K562 (cell line): ENCODE results near the gene HP. TPM values are rescaled to one million over a fixed set of nuclear protein-coding genes. Genes with fewer than 3 reads are reported as not detected.

Source experiments
- ARID2 ChIP-seq: fragments of 450-650 bp; IDR thresholded peaks from 2 replicates; pipeline ENCODE4 v1.6.1; 2017; ENCODE audit warnings: antibody characterized with exemption, mild to moderate bottlenecking
- ATF1 ChIP-seq, 2 experiments: fragments of 450-650 bp in 1 of 2; IDR thresholded peaks; 2 replicates each; pipeline ENCODE4 v1.6.1; 2016; ENCODE audit warnings: missing compliant biosample characterization in 1 of 2, missing genetic modification characterization in 1 of 2
- ATF3 ChIP-seq, 2 experiments: fragments of 450-650 bp in 1 of 2; sonication (generic) in 1 of 2; formaldehyde crosslinking in 1 of 2; IDR thresholded peaks in 1 of 2; conservative IDR thresholded peaks in 1 of 2; 2 replicates each; pipeline versions ENCODE4 v1.6.1 to v1.8.1; 2016 to 2023; ENCODE audit warnings: mild to moderate bottlenecking in 2 of 2, moderate library complexity in 2 of 2, inconsistent platforms in 1 of 2, missing genetic modification reagents in 1 of 2
- BRD4 ChIP-seq: fragments of 200-600 bp; sonication (generic); IDR thresholded peaks from 2 replicates; pipeline ENCODE4 v1.6.1; 2017; ENCODE audit warnings: inconsistent platforms
- CCAR2 ChIP-seq: fragments of 200-400 bp; formaldehyde crosslinking; IDR thresholded peaks from 2 replicates; pipeline ENCODE4 v1.6.1; 2017; ENCODE audit warnings: mild to moderate bottlenecking, low read depth, low read length
- COPS2 ChIP-seq: fragments of 450-650 bp; conservative IDR thresholded peaks from 2 replicates; pipeline ENCODE4 v1.6.1; 2016; ENCODE audit warnings: mild to moderate bottlenecking, moderate library complexity
- CREM ChIP-seq: IDR thresholded peaks from 2 replicates; pipeline ENCODE4 v1.6.1; 2014; ENCODE audit warnings: antibody characterized with exemption, low read depth
- CTCF ChIP-seq, 3 experiments: IDR thresholded peaks in 2 of 3; conservative IDR thresholded peaks in 1 of 3; 2 replicates each; pipeline ENCODE4 v1.5.1; 2011 to 2012; ENCODE audit warnings: low read length in 3 of 3, mild to moderate bottlenecking in 3 of 3, control low read depth in 2 of 3, improper control_type of control experiment in 1 of 3, inconsistent platforms in 1 of 3, low read depth in 1 of 3, mixed read lengths in 1 of 3, moderate library complexity in 1 of 3; ENCODE audit not compliant: insufficient read depth in 2 of 3
- DNMT1 ChIP-seq: fragments of 450-650 bp; IDR thresholded peaks from 2 replicates; pipeline ENCODE4 v1.6.1; 2016; ENCODE audit warnings: antibody characterized with exemption, mild to moderate bottlenecking
- HIVEP1 ChIP-seq: fragments of 250-450 bp; sonication (Bioruptor Pico); IDR thresholded peaks from 2 replicates; pipeline ENCODE4 v1.4.0; 2020; ENCODE audit warnings: mild to moderate bottlenecking
- HOXB6 ChIP-seq: fragments of 250-450 bp; sonication (Bioruptor Pico); IDR thresholded peaks from 2 replicates; pipeline ENCODE4 v1.5.1; 2022; ENCODE audit warnings: mild to moderate bottlenecking, borderline replicate concordance
- PKNOX1 ChIP-seq: fragments of 450-650 bp; IDR thresholded peaks from 2 replicates; pipeline ENCODE4 v1.6.1; 2016
- RAD21 ChIP-seq, 2 experiments: fragments of 250-450 bp in 1 of 2; fragments of 450-650 bp in 1 of 2; sonication (Bioruptor Pico) in 1 of 2; formaldehyde crosslinking in 1 of 2; IDR thresholded peaks in 1 of 2; conservative IDR thresholded peaks in 1 of 2; 2 replicates each; pipeline versions ENCODE4 v1.4.0 to v1.8.0; 2020 to 2022; ENCODE audit warnings: mild to moderate bottlenecking in 2 of 2, moderate library complexity in 1 of 2
- SNRNP70 ChIP-seq: fragments of 200-400 bp; formaldehyde crosslinking; optimal IDR thresholded peaks from 2 replicates; pipeline ENCODE3; 2017; ENCODE audit warnings: low read depth, low read length
- SREBF1 ChIP-seq: fragments of 150-350 bp; IDR thresholded peaks from 2 replicates; pipeline ENCODE4 v1.6.1; 2014; ENCODE audit warnings: antibody characterized with exemption, low read depth, low read length, borderline replicate concordance
- ZBTB26 ChIP-seq: fragments of 450-650 bp; formaldehyde crosslinking; IDR thresholded peaks from 2 replicates; pipeline ENCODE4 v1.4.0; 2022; ENCODE audit warnings: missing genetic modification characterization
- ZBTB7A ChIP-seq: IDR thresholded peaks from 2 replicates; pipeline ENCODE4 v1.6.1; 2011; ENCODE audit warnings: low read depth, mild to moderate bottlenecking, low read length, moderate library complexity, borderline replicate concordance; ENCODE audit not compliant: control insufficient read depth
- ZFP1 ChIP-seq: fragments of 450-650 bp; formaldehyde crosslinking; IDR thresholded peaks from 2 replicates; pipeline ENCODE4 v1.4.0; 2020; ENCODE audit warnings: mild to moderate bottlenecking, mixed read lengths
- ZFX ChIP-seq: sonication (generic); formaldehyde crosslinking; IDR thresholded peaks from 2 replicates; pipeline ENCODE4 v1.8.0; 2022; ENCODE audit warnings: mild to moderate bottlenecking, missing genetic modification reagents, moderate library complexity
- ZHX1 ChIP-seq: fragments of 150-350 bp; conservative IDR thresholded peaks from 2 replicates; pipeline ENCODE4 v1.6.1; 2014; ENCODE audit warnings: low read length
- ZNF224 ChIP-seq: sonication (generic); formaldehyde crosslinking; IDR thresholded peaks from 2 replicates; pipeline ENCODE4 v1.8.0; 2022; ENCODE audit warnings: mild to moderate bottlenecking, missing genetic modification reagents
- ZNF785 ChIP-seq: fragments of 250-450 bp; sonication (Bioruptor Pico); IDR thresholded peaks from 2 replicates; pipeline ENCODE4 v1.4.0; 2020; ENCODE audit warnings: mild to moderate bottlenecking
- polyA plus RNA-seq, 8 experiments: library from polyadenylated mRNA; depleted of rRNA in 4 of 8; stranded (reverse) in 5 of 8; unstranded in 3 of 8; fragments of >200 nt; fragmentation: Nextera tagmentation in 2 of 8; fragmentation: Illumina TruSeq in 1 of 8; extraction: Ambion mirVana in 2 of 8; extraction: Trizol in 1 of 8; gene quantifications; 2 replicates each; pipeline versions ENCODE4 v1.2.1 to v1.2.3, GENCODE V29; 2011 to 2014; ENCODE audit warnings: inconsistent platforms in 1 of 8, missing spikeins in 1 of 8
- total RNA-seq, 7 experiments: library from RNA; depleted of rRNA in 6 of 7; stranded (reverse); fragments of >200 nt in 6 of 7; fragmentation: Illumina TruSeq in 2 of 7; extraction: Trizol in 2 of 7; gene quantifications; 2 replicates each; pipeline versions ENCODE4 v1.2.1 to v1.2.3, GENCODE V29; 2011 to 2021; ENCODE audit warnings: low replicate concordance in 1 of 7

The HP gene
- total and polyA plus RNA-seq, 9 of the 15 experiments (the other 6 are each of a cell fraction or from before 2014, with no cell fraction given), result 0.04 to 8.7 TPM; not detected in 7

- TF ChIP-seq RAD21 (CRISPR knock-in tag; conservative IDR thresholded peaks at IDR 0.05 in 1 of 2, IDR thresholded peaks at IDR 0.05 in 1 of 2) (peak; percentile 74 to 83), COPS2 (no peak), BRD4 (no peak), ZBTB7A (no peak), HOXB6 (CRISPR knock-in tag) (no peak), ATF1 (CRISPR knock-in tag; IDR thresholded peaks at IDR 0.05) (no peak), ATF1 (tag; IDR thresholded peaks at IDR 0.05) (no peak), ZHX1 (no peak), CTCF (IDR thresholded peaks at IDR 0.05 in 2 of 3, conservative IDR thresholded peaks at IDR 0.05 in 1 of 3; ENCODE audit: insufficient read depth in 2 of 3, low read depth in 1 of 3, low read length in 3 of 3) (peak; percentile 71 to 79 (median 73)), ZFX (CRISPR knock-in tag) (no peak), SNRNP70 (no peak), SREBF1 (no peak), ZNF224 (CRISPR knock-in tag) (no peak), PKNOX1 (peak; percentile 93), ATF3 (IDR thresholded peaks at IDR 0.05) (no peak), ATF3 (CRISPR knock-in tag; conservative IDR thresholded peaks at IDR 0.05) (no peak), ZBTB26 (no peak), ZNF785 (no peak), ZFP1 (CRISPR knock-in tag) (no peak), HIVEP1 (no peak), CREM (no peak), ARID2 (no peak), DNMT1 (no peak), CCAR2 (no peak)
Measured at GRCh38 chr16:72099377-72099818, 45.1 kb downstream of the HP start (continued).
